Esophagus mucosa (tissue), 1 donor: ENCODE results near the gene EPB42. TPM values are rescaled to one million over a fixed set of nuclear protein-coding genes. Genes with fewer than 3 reads are reported as not detected.
"Not testable (repeated sequence)": the region's sequence is repeated elsewhere in the genome, so short reads cannot be mapped to it uniquely, and the experiment has no call there.

Experiments
- ATAC-seq: fragments of 200-7000 bp; cut with Tn5 transposase; one replicate; pipeline ENCODE4 v1.9.1; 2020
- total RNA-seq: library from RNA; stranded (reverse); gene quantifications from one replicate; pipeline ENCODE4 v1.2.4, GENCODE V29; 2023
- donor health status: DM: yes; HTN: yes; CAD: no.

The EPB42 gene
- total RNA-seq, 1 donor from 2014 or later, result not detected

DNA sequence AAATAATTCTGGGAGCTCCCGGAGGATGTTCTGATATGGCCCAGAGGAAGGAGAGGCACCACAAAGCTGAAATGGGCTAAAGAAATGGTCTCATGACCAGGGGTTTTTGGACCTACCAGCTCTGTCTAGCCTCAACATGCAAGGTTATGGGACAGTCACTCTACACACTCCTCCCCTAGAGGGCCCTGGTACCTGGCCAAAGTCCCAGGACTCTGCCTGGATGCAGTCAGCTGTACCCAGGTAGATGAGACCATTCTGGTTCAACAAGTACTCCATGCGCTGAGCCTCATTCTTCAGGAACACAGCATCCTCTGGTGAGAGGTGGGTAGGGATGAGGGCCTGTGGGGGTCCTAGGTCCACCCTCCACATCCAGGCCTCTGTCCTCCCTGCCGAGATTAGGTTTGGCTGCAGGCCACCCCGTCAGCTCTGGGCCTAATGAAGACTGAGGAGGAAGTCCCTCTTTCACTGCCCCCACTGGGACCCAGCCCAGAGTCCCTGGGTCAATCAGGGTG lies 9.5 kb downstream of the EPB42 start:
- ATAC-seq, result peak; percentile 37

DNA sequence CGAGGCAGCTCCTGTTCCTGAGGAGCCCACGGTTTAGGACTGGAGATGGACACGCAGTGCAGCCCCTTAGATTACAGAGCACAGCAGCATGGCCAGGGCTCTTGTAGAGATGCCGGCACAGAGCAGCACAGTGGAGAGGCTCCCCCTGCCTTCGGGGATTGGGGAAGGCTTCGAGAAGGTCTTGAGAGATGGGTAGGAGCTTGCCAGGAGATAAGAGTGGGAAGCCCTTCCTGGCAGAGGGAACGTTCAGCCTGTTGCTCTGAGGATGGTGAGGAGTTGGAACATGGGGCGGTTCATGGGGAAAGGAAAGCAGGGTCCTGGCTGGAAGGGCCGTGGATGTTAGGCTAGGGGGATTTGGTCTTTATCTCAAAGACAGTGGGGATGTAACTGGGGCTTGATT lies 10.0 kb downstream of the EPB42 start:
- ATAC-seq, result no peak

DNA sequence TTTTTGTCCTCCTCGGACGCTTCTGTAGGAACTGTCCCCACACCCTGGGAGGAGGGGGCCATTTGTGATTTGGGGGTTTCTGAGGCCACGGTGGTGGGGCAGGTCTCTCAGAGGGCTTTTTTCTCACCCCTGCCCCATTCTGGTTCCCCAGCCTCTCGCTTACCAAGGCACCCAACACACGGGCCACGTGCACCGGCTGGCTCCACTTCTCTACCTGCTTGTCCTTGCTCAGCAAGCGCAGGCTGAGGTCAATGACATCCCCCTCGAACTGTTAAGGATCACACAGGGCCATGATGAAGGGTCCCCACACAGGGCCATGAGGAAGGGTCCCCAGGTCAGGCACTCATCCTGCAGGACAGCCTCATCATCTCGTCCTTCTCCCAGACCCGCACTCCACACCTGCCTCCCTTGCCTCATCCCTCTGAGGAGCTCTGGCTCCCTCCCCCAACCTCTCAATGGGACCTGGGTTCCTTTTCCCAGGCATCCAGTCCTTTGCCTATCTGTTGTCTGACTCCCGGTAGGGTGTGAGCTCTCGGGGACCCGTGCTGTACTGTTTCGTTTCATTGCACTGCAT lies 10.6 kb downstream of the EPB42 start:
- no peak for ATAC-seq

DNA sequence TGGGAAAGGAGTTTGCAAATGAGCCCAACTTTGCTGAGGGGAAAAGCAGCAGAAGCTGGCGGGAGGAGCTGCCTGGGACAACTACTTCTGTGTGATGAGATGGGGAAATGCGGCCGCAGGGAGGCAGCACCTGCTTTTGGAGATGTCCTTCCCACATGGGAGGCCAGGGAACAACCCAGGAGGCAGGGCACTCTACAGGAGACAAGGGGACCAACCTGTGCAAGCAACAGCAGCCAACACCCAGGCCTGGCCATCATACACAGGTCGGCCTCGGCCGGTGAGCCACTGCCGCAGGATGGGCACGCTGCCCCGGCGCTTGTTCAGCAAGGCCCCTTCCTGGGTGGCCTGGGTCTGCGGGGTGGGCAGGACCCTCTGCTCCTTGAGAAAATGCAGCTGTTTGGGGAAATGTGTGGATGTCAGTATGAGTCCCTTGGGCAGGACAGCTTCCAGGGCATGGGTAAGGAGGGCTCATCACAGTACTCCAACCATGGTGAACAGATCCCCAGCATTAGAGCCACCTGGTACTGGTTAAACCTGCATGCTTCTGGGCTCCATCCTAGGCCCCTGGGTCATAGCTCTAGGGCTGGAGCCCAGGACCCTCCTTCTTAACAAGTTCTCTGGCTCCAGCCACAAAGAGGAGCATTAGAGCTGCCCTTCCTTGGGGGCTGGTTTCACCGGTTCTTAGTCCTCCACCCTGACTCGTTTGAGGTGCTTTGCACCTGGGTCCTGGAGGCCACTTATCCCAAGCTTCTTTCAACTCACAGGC lies 11.6 kb downstream of the EPB42 start:
- no peak for ATAC-seq

DNA sequence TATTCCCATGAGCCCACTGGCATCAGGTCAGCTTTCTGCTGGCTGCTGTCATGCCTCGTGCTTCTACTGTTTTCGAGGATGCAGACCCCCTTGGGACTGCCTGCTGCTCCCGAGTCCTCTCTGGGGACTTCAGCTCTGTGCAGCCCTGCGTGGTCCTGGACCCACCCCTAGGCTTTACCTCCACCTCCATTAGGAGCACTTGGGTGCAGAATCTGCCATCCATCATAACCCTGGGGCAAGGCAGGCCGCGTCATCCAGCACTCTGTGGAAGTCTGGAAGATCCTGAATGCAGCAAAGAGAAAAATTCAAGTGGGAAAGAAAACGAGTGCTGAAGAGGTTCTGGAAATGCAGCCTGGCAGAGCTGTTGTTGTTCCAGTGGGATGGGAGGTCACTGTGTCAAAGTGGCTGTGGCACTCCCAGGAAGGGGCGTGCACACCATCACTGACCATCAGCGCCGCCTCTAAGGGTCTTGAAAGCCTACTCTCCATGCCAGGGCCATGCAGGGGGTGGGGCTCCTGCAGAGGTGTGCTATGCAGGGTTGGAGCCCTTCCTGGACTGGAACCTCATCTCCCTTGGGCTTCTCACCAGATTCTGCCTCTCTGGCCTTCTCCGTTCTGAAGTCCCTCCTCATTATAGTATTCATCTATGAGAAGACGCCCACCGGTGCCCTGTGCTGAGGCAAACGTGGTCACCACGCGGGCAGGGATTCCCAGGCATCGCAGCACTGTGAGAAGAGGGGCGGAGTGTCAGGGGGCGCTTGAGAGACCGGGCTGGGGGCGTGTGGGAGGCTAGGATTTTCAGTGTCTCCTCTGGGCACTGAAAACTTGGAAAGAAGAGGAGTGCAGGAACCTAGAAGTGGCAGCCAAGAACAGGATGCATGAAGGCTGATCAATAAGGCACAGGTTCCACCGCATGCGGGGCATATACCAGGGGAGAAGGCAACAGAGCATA lies 12.5 kb downstream of the EPB42 start:
- no peak for ATAC-seq

DNA sequence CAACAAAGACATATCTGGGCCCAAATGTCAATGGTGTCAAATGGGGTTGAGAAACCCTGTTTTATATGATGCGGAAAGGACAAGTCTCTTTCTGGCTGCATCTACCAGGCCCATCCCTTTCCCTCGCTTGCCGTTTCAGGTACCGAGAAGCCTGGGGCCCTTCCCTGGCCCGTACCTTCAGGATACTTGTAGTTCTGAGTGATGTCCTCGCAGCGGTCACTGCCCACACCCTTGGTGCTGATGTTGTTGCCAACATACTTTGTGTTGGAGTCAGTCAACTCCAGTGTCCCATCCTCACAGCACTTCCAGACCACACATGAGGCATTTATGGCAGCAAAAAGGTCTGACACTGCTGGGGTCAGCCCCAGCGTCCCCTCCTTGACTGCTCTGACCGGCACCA lies 13.8 kb downstream of the EPB42 start:
- ATAC-seq, result no peak

DNA sequence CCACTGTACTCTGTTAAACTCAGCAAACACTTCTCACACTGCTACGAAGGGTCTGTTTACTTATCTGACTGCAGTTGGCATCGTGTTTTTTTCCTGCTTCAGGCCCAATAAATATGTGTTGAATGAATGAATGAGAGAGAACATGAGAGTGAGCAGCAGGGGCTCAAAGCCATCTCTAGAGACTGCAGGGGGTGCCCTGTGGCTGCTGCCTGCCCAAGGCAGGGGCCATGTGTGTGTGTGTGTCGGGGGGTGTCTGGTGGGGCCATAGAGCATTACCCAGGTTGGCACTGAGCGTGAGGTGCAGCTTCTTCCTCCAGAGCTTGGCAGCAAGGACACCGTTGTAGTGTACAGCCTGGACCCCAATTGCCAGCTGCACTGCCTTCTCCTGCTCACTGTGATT lies 14.8 kb downstream of the EPB42 start:
- ATAC-seq, result no peak

DNA sequence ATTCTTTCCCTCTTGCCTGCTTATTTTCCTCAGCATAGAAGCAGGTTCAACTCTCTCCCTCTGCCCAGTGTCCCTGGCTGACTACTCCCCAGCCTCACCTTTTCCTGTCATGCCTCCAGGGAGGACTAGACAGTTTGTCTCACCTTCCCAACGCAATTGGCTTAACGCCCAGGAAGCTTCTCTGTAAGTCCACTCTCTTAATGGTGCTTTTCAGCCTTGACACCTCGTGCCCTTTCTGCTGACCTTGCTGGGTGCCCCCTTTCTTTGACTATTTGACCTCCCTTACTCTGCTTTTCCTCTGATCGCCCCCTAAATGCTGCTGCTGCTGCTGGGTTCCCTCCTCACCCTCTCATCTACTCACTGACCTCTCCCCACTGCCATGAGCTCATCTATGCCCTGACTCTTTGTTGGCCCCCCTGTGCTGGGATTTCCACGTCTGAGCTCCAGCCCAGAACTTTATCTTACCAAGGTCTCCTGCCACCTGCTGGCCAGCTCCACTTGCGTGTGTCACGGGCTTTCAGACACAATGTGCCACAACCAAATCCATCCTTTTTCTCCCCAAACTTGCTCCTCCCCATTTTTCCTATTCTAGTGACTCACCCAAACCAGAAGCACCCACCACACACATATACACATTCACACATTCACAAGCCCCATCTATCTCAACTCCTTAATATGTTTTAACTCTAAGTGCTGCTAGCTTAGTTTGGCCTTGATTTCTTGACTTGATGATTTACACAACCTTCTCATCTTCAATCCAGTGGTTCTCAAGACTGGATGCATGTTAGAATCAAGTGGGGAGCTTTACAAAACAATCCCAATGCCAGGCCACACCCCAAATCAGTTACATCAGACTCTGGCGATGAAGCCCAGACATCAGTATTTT lies 16.6 kb downstream of the EPB42 start:
- peak; percentile 45 for ATAC-seq

DNA sequence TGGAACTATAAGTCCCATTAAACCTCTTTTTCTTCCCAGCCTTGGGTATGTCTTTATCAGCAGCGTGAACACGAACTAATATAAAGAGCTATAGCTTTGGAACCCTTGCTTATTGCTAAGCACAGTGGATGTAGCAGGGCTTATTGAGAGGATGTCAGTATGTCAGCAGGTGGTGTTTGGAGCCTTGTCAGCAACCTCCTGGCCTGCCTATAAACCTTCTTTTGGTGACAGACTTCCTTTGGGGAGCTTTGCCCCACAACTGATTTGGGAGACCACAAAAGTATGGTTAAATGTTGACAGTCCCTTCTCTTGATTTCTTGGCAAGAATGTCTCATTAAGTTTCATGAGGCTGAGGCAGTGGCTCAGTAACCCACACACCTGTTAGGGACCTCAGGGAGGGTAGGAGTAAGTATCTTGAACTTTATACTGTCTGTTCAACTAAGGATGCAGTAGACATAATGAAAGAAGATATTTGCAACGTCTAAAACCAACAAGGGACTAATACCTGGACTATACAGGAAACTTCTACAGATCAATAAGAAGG lies 20.8 kb downstream of the EPB42 start:
- ATAC-seq, result no peak

DNA sequence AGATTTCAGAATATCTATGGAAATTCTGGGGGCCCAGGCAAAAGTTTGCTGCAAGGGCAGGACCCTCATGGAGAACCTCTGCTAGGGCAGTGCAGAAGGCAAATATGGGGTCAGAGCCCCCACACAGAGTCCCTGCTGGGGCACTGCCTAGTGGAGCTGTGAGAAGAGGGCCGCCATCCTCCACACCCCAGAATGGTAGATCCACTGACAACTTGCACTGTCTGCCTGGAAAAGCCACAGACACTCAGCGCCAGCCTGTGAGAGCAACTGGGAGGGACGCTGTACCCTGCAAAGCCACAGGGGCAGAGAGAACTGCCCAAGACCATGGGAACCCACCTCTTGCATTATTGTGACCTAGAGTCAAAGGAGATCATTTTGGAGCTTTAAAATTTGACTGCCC lies 21.8 kb downstream of the EPB42 start:
- no peak for ATAC-seq

DNA sequence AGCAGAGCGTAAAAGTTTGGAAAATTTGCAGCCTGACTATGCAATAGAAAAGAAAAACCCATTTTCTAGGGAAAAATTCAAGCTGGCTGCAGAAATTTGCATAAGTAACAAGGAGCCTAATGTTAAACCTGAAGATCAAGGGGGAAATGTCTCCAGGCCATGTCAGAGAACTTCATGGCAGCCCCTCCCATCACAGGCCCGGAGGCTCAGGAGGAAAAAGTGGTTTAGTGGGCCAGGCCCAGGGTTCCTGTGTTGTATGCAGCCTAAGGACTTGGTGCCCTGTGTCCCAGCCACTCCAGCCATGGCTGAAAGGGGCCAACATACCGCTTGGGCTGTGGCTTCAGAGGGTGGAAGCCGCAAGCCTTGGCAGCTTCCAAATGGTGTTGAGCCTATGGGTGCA lies 22.3 kb downstream of the EPB42 start:
- not testable (repeated sequence) for ATAC-seq

DNA sequence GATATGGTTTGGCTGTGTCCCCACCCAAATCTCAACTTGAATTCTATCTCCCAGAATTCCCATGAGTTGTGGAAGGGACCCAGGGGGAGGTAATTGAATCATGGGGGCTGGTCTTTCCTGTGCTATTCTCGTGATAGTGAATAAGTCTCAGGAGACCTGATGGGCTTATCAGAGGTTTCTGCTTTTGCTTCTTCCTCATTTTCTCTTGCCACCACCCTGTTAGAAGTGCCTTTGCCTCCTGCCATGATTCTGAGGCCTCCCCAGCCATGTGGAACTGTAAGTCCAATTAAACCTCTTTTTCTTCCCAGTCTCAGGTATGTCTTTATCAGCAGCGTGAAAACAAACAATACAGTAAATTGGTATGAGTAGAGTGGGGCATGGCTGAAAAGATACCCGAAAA lies 23.0 kb downstream of the EPB42 start:
- not testable (repeated sequence) for ATAC-seq

DNA sequence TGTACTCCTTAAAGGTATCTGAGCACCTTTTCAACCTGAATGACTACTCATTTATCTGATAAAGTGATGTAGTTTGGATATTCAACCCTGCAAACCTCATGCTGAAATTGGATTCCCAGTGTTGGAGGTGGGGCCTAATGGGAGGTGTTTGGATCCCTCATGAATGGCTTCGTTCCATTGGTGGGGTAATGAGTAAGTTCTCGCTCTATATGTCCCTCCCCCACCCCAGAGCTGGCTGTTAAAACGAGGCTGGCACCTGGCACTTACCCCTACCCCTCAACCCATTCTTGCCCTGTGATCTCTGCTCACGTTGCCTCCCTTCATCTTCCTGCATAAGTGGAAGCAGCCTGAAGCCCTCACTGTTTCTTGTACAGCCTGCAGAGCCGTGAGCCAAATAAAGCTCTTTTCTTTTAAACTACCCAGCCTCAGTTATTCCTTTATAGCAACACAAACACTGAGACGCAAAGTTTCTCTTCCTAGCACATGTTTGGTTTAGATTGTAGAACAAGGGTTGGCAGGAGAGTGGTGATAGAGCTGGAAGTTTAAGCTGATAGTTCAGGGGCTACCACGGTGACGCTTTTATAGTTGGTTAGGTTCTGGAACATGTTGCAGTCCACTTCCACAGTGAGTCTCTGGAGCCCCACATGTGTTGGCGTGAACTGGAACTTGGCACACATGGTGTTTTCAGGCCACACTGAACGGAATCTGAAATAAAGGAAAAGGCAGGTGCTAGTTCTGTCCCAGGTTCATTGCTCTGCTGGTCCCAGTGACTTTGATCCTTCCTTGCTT lies 23.9 kb downstream of the EPB42 start:
- ATAC-seq, result no peak

DNA sequence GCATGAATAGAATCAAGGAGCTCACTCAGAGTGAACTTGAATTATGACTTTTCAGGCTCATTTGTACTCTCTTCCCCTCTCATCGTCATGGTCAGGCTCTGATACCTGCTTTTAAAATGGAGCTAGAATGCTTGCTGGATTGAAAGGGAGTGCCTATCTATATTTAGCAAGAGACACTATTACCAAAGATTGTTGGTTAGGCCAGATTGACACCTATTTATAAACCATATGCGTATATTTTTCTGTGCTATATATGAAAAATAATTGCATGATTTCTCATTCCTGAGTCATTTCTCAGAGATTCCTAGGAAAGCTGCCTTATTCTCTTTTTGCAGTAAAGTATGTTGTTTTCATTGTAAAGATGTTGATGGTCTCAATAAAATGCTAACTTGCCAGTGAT lies 26.0 kb downstream of the EPB42 start:
- no peak for ATAC-seq

DNA sequence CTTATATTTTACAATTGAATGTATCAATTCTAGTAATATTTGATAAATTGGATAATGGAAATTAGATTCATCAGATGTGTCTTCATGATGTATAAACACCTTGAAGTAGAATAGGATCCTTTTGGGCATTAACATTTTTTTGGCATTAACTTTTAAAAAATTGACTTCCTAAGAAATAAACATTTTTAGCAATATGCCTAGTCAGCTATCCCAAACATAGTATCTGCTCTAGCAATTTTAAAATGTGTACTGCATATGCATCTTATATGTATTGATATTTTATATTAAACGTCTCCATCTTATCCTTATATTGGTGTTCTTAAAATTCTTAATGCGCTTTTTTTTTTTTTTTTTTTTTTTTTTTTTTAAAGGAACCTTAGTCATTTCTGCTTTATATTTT lies 27.1 kb downstream of the EPB42 start:
- no peak for ATAC-seq

DNA sequence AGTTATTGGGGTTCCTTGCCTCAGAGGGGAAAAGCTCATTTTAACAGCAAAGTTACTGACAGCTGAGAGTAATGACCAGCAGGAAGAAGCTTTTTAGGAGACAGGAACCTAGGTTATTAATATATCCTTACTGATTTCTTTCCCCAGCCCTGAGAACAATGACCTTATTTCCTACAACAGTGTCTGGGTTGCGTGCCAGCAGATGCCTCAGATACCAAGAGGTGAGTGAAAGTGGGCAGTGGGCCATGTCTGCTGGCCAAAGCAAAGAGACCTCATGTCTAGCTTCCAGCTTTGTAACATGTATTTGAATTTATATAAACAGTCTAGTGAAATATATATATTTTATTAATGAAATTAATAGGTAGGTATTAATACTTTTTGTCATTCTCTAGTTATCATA lies 30.6 kb downstream of the EPB42 start:
- ATAC-seq, result no peak

DNA sequence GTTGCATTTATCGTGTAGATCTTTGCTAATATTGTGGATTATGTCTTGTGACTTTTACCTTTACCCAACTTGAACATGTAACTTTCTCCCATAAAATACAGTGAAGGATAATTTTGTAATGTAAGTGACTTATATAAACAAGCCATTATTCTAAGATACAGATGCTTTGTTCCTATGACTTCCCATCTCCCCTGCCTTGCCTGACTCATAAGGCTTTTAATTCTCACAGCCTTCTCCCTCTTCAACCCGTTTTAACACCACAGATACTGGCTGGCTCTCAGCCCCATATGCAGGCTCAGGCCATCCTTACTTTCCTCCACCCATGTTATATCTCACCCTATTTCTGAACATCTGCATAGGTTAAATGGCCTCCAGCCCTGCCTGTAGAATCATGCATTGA lies 31.5 kb downstream of the EPB42 start:
- no peak for ATAC-seq

DNA sequence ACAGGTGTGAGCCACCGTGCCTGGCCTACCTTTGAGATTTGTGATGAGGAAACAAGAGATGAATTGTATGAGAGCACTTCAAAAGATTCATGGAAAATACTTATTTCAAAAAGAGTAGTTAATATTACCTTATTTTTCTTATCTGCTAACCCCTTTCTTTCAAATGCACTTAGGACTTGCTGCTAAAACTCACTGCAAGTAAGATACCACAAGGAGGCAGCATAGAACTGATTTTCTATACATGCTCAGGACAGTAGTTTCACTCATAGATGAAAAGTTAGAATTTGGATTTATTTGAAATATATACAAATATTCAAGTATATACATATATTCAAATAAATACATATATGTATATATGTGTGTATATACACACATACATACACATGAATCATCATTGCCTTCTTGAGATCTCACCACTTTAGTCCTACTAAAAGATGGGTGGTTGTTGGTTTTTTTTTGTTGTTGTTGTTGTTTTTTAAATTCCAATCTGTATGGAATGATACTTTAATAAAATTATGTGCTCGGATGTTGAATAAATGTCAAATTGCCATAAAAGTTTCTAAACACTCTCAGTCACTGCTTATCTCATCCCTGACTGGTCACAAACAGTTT lies 33.2 kb downstream of the EPB42 start:
- ATAC-seq, result no peak

DNA sequence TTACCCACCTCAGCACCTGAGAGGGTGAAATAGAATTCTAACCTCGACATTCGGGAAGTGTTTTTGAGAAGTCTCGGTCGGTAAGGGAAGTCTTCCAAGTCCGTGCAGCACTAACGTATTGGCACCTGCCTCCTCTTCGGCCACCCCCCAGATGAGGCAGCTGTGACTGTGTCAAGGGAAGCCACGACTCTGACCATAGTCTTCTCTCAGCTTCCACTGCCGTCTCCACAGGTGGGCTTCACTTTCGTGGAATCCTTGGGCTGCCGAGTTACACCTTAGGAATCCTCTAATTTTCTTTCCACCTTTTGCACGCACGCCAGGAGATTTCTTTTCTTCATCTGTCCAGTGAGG lies 34.8 kb downstream of the EPB42 start:
- ATAC-seq, result peak; percentile 37

DNA sequence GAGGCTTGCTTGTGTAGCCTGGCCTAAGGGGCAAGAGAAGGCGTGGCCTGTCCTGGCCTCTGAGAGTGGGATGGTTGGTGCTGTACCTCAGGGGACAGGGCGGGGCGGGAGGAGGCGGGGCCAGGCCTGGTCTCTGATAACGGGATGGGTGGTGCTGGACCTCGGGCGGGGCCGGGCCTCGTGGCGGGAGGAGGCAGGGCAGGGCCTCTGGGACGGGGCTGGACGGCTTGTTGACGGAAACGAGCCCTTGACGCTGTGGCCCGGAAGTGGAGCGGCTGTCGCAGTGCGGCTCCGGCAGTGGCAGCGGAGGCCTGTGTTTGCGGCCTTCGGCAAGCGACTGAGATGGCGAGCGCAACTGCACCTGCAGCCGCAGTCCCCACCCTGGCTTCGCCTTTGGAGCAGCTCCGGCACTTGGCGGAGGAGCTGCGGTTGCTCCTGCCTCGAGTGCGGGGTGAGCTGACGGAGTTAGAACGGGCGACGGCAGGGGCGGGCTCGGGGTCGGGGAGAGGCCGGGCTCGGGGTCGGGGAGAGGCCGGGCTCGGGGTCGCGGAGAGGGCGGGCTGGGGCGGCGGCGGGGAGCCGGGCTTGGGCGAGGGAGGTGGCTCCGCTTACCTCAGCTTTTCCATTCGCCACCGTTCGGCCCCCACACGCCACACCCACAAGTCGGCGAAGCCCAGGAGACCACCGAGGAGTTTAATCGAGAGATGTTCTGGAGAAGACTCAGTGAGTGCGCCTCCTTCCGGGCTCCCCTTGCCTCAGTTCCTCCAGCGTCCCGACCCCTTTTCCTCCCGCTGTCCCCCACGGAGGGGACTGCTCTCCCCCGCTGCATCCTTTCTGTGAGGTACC lies 35.4 kb downstream of the EPB42 start, which contains the start of gene CCNDBP1:
TSS of gene CCNDBP1 (plus strand) at position 247 of the 846 bp plus-strand sequence. CDS start at position 343, 96 bp downstream.
- peak; percentile 94 for ATAC-seq
